HCT116 (cell line): ENCODE data around the gene SLC1A4. TPM values are rescaled to one million over a fixed set of nuclear protein-coding genes. Genes with fewer than 3 reads are reported as not detected.

Experiments used
- ATAC-seq: fragments of 200-7000 bp; cut with Tn5 transposase; 2 replicates; pipeline ENCODE4 v1.9.1; 2020; ENCODE audit warnings: mild to moderate bottlenecking, moderate library complexity
- BruUV-seq: library from RNA; stranded (reverse); fragments of 400-500 nt; replicated peaks from 2 replicates; lab custom pipeline; 2021; lab: Mats Ljungman, UMichigan
- CTCF ChIA-PET: fragments of 300-600 bp; sonication (Branson Sonifier 250); formaldehyde crosslinking; loops from one replicate; lab custom pipeline; 2021; ENCODE audit warnings: antibody characterized with exemption; lab: Charles Lee
- POLR2A ChIA-PET: fragments of 300-600, 350-600 bp; sonication (Branson Sonifier 250); formaldehyde crosslinking; loops from one replicate; lab custom pipeline; 2021; ENCODE audit warnings: antibody characterized with exemption; lab: Charles Lee
- RAD21 ChIA-PET, 2 experiments: fragments of 300-600 bp; sonication (Branson Sonifier 250); formaldehyde crosslinking; loops; one replicate each; lab custom pipeline; 2023; ENCODE audit warnings: low total read pairs in 2 of 2; ENCODE audit not compliant: uncharacterized antibody in 2 of 2, unreplicated experiment in 2 of 2, low non-redundant PET in 1 of 2; lab: Charles Lee
- DNase-seq: peaks from one replicate; pipeline ENCODE4 v3.0.0-alpha.2; 2010; ENCODE audit warnings: low read depth, low spot score
- H2AFZ ChIP-seq: fragments of 200-600 bp; shearing (Covaris generic), sonication (generic); 2 replicates; pipeline ENCODE4 v1.6.1; 2017; ENCODE audit warnings: low read depth, mixed run types, mixed read lengths, antibody characterized with exemption, low read length; ENCODE audit not compliant: poor library complexity, severe bottlenecking
- H3K27ac ChIP-seq: 2 replicates; pipeline ENCODE4 v1.5.1; 2012; ENCODE audit warnings: low read depth, low read length
- H3K27me3 ChIP-seq: fragments of 200-600 bp; sonication (generic); 2 replicates; pipeline ENCODE4 v1.6.1; 2016; ENCODE audit warnings: mixed run types, low read length, mixed read lengths; ENCODE audit not compliant: insufficient read depth
- H3K36me3 ChIP-seq, 2 experiments: fragments of 200-500 bp in 1 of 2; fragments of 200-600 bp in 1 of 2; sonication (Bioruptor generic) in 1 of 2; sonication (generic) in 1 of 2; 2 replicates each; pipeline versions ENCODE4 v1.5.1 to v1.6.1; 2014 to 2016; ENCODE audit warnings: low read length in 2 of 2, inconsistent platforms in 1 of 2, mixed read lengths in 1 of 2, mixed run types in 1 of 2; ENCODE audit not compliant: insufficient read depth in 2 of 2, control insufficient read depth in 1 of 2
- H3K4me1 ChIP-seq, 2 experiments: fragments of 200-600 bp in 1 of 2; sonication (generic) in 1 of 2; 2 replicates each; pipeline versions ENCODE4 v1.5.1 to v1.6.1; 2012 to 2017; ENCODE audit warnings: low read length in 2 of 2, inconsistent platforms in 1 of 2, mild to moderate bottlenecking in 1 of 2, mixed read lengths in 1 of 2, mixed run types in 1 of 2, moderate library complexity in 1 of 2; ENCODE audit not compliant: insufficient read depth in 2 of 2, control insufficient read depth in 1 of 2
- H3K4me2 ChIP-seq: fragments of 200-600 bp; sonication (generic); 2 replicates; pipeline ENCODE4 v1.6.1; 2017; ENCODE audit warnings: mixed run types, low read length, mixed read lengths
- H3K4me3 ChIP-seq, 2 experiments: fragments of 200-600 bp in 1 of 2; sonication (generic) in 1 of 2; replicated peaks in 1 of 2; 2 replicates each; pipeline ENCODE4 v1.5.1; 2011 to 2016; ENCODE audit warnings: low read length in 2 of 2, control low read depth in 1 of 2, low read depth in 1 of 2, mild to moderate bottlenecking in 1 of 2, mixed read lengths in 1 of 2, mixed run types in 1 of 2
- H3K79me2 ChIP-seq: fragments of 200-600 bp; sonication (generic); 2 replicates; pipeline ENCODE4 v1.6.1; 2017; ENCODE audit warnings: mild to moderate bottlenecking, mixed run types, low read length, moderate library complexity, mixed read lengths; ENCODE audit not compliant: insufficient read depth
- H3K9ac ChIP-seq: fragments of 200-600 bp; sonication (generic); 2 replicates; pipeline ENCODE4 v1.6.1; 2016; ENCODE audit warnings: low read length, mixed read lengths
- H3K9me2 ChIP-seq: fragments of 200-600 bp; sonication (generic), shearing (Covaris generic); 2 replicates; pipeline ENCODE4 v1.6.1; 2017; ENCODE audit warnings: mixed run types, mild to moderate bottlenecking, moderate library complexity; ENCODE audit not compliant: insufficient read depth
- H3K9me3 ChIP-seq, 2 experiments: fragments of 200-500 bp in 1 of 2; fragments of 200-600 bp in 1 of 2; sonication (Bioruptor generic) in 1 of 2; sonication (generic) in 1 of 2; 2 replicates each; pipeline ENCODE4 v1.6.1; 2014 to 2017; ENCODE audit warnings: low read length in 2 of 2, mixed read lengths in 2 of 2, inconsistent platforms in 1 of 2, low read depth in 1 of 2, mild to moderate bottlenecking in 1 of 2, mixed run types in 1 of 2, moderate library complexity in 1 of 2; ENCODE audit not compliant: control insufficient read depth in 1 of 2, insufficient read depth in 1 of 2
- H4K20me1 ChIP-seq: fragments of 200-600 bp; sonication (generic), shearing (Covaris generic); 2 replicates; pipeline ENCODE4 v1.6.1; 2017; ENCODE audit warnings: mixed run types, mild to moderate bottlenecking, moderate library complexity; ENCODE audit not compliant: insufficient read depth
- CTCF ChIP-seq, 3 experiments: fragments of 200-600 bp in 1 of 3; sonication (generic) in 1 of 3; IDR thresholded peaks in 2 of 3; conservative IDR thresholded peaks in 1 of 3; 2 replicates each; pipeline ENCODE4 v1.5.1; 2012 to 2017; ENCODE audit warnings: low read depth in 2 of 3, low read length in 2 of 3, antibody characterized with exemption in 1 of 3, borderline replicate concordance in 1 of 3, control low read depth in 1 of 3, mild to moderate bottlenecking in 1 of 3, mixed read lengths in 1 of 3, mixed run types in 1 of 3, moderate library complexity in 1 of 3; ENCODE audit not compliant: insufficient read depth in 1 of 3
- EGR1 ChIP-seq: IDR thresholded peaks from 2 replicates; pipeline ENCODE4 v1.6.1; 2012; ENCODE audit warnings: low read depth
- ELF1 ChIP-seq: IDR thresholded peaks from 2 replicates; pipeline ENCODE4 v1.6.1; 2012; ENCODE audit warnings: low read depth, borderline replicate concordance
- EZH2phosphoT487 ChIP-seq: fragments of 200-600 bp; IDR thresholded peaks from 2 replicates; pipeline ENCODE4 v1.6.1; 2018; ENCODE audit warnings: antibody characterized with exemption, borderline replicate concordance
- FOSL1 ChIP-seq: IDR thresholded peaks from 2 replicates; pipeline ENCODE4 v1.6.1; 2012; ENCODE audit warnings: low read depth
- POLR2A ChIP-seq: IDR thresholded peaks from 2 replicates; pipeline ENCODE4 v1.7.0; 2011; ENCODE audit warnings: borderline replicate concordance; ENCODE audit not compliant: insufficient read depth, insufficient read length; ENCODE audit errors: extremely low read depth
- SP1 ChIP-seq: IDR thresholded peaks from 2 replicates; pipeline ENCODE4 v1.6.1; 2012; ENCODE audit warnings: low read depth
- ZFX ChIP-seq: fragments of 450-650 bp; IDR thresholded peaks from 2 replicates; pipeline ENCODE4 v1.6.1; 2017
- ZNF274 ChIP-seq: fragments of 200-500 bp; sonication (Bioruptor generic); IDR thresholded peaks from 2 replicates; pipeline ENCODE4 v1.6.1; 2014; ENCODE audit warnings: mild to moderate bottlenecking, low read depth, low read length, inconsistent platforms
- intact Hi-C: fragments of 100-400 bp; cut with micrococcal nuclease; formaldehyde crosslinking; loops from 2 replicates; pipeline ENCODE4 v1.10.0; 2022
- total RNA-seq: library from RNA; stranded (reverse); gene quantifications from one replicate; pipeline ENCODE4 v1.2.1, GENCODE V29; 2021; ENCODE audit not compliant: unreplicated experiment

Gene SLC1A4
- total RNA-seq, 1 experiment from 2014 or later = 9.2 TPM

GRCh38 chr2:64952511-64953482 is 36.4 kb upstream of the SLC1A4 start:
- Histone ChIP-seq H3K36me3 (no peaks in the 10 kb centered on the region), H3K9me3 (peaks cover 0 to 5% of the 10 kb centered on the region in 2 experiments; a peak in 1 of 4 replicates), H4K20me1 (no peaks in the 10 kb centered on the region), H3K4me2 (no peak overlapping the region), H3K27ac (no peak overlapping the region), H3K9me2 (no peaks in the 10 kb centered on the region), H3K9ac (no peak overlapping the region), H2AFZ (no peak overlapping the region), H3K27me3 (no peaks in the 10 kb centered on the region), H3K79me2 (no peaks in the 10 kb centered on the region), H3K4me1 (no peaks in the 10 kb centered on the region), H3K4me3 (no peak overlapping the region)
- TF ChIP-seq ELF1 (no peak), FOSL1 (no peak), CTCF (IDR thresholded peaks at IDR 0.05 in 2 of 3, conservative IDR thresholded peaks at IDR 0.05 in 1 of 3; ENCODE audit: borderline replicate concordance in 1 of 3, insufficient read depth in 1 of 3, low read depth in 2 of 3, low read length in 2 of 3) (no peak), ZNF274 (no peak), EZH2phosphoT487 (no peak), POLR2A (no peak), SP1 (no peak), EGR1 (no peak), ZFX (no peak)
- ATAC-seq (no peak), DNase-seq (no peak)
- intact Hi-C loops = no loop called here
- no TSS peak for BruUV-seq
- ChIA-PET POLR2A (no interaction called here), RAD21 (no interaction called here), CTCF (no interaction called here)
